Fibroblast of the conjunctiva (primary cell): ENCODE measurements around the gene AGPAT2.
"Not testable (repeated sequence)": the region's sequence is repeated elsewhere in the genome, so short reads cannot be mapped to it uniquely, and the experiment has no call there.

Experiments used
- DNase-seq: peaks from one replicate; pipeline ENCODE4 v3.0.0-alpha.2; 2010; ENCODE audit warnings: low read depth

AGPAT2 gene

GRCh38 chr9:136645352-136645902, 41.8 kb downstream of the AGPAT2 start:
- DNase-seq = no peak

GRCh38 chr9:136644593-136645351, 42.5 kb downstream of the AGPAT2 start:
- DNase-seq = no peak

GRCh38 chr9:136644343-136644592, 43.0 kb downstream of the AGPAT2 start:
- peak; percentile 57 for DNase-seq

GRCh38 chr9:136643596-136644342, 43.5 kb downstream of the AGPAT2 start:
- no peak for DNase-seq

- no peak for DNase-seq
Observed at GRCh38 chr9:136642439-136642921, 44.8 kb downstream of the AGPAT2 start.

- no peak for DNase-seq
Observed at GRCh38 chr9:136640171-136641111, 46.8 kb downstream of the AGPAT2 start.

GRCh38 chr9:136634904-136635303, 52.4 kb downstream of the AGPAT2 start:
- no peak for DNase-seq

GRCh38 chr9:136632491-136633106, 54.7 kb downstream of the AGPAT2 start:
- not testable (repeated sequence) for DNase-seq

- not testable (repeated sequence) for DNase-seq
Observed at GRCh38 chr9:136632072-136632471, 55.2 kb downstream of the AGPAT2 start.

GRCh38 chr9:136631038-136632000, 55.9 kb downstream of the AGPAT2 start:
- DNase-seq = peak; percentile 57

- DNase-seq = no peak
Observed at GRCh38 chr9:136630662-136630992, 56.6 kb downstream of the AGPAT2 start.

- no peak for DNase-seq
Observed at GRCh38 chr9:136629879-136630661, 57.2 kb downstream of the AGPAT2 start.

GRCh38 chr9:136629001-136629878, 58.0 kb downstream of the AGPAT2 start:
- DNase-seq = no peak

- DNase-seq = no peak
Observed at GRCh38 chr9:136628268-136628667, 59.0 kb downstream of the AGPAT2 start.

GRCh38 chr9:136627703-136628102, 59.6 kb downstream of the AGPAT2 start:
- DNase-seq = no peak

GRCh38 chr9:136626740-136627642, 60.3 kb downstream of the AGPAT2 start:
- no peak for DNase-seq

- no peak for DNase-seq
Observed at GRCh38 chr9:136626066-136626725, 61.1 kb downstream of the AGPAT2 start.
